H9 (cell line): Measurements from ENCODE around the gene CRHR1. TPM values are rescaled to one million over a fixed set of nuclear protein-coding genes. Genes with fewer than 3 reads are reported as not detected.

Experiments
- DNase-seq: peaks from one replicate; pipeline ENCODE4 v3.0.0-alpha.2; 2017
- H2AFZ ChIP-seq: one replicate; pipeline ENCODE4 v1.6.1; 2013; ENCODE audit warnings: mild to moderate bottlenecking, low read length, control low read depth, moderate library complexity
- H2AK5ac ChIP-seq: 2 replicates; pipeline ENCODE4 v1.6.1; 2013; ENCODE audit warnings: low read length, control low read depth, mixed read lengths; ENCODE audit not compliant: insufficient read length
- H2BK120ac ChIP-seq: one replicate; pipeline ENCODE4 v1.6.1; 2013; ENCODE audit warnings: low read depth, mild to moderate bottlenecking, low read length, control low read depth, inconsistent platforms; ENCODE audit not compliant: poor library complexity, severe bottlenecking
- H2BK12ac ChIP-seq: 2 replicates; pipeline ENCODE4 v1.6.1; 2013; ENCODE audit warnings: low read length, control low read depth, mixed read lengths, low read depth; ENCODE audit not compliant: insufficient read length
- H2BK15ac ChIP-seq: 2 replicates; pipeline ENCODE4 v1.6.1; 2013; ENCODE audit warnings: low read depth, low read length, control low read depth
- H2BK20ac ChIP-seq: one replicate; pipeline ENCODE4 v1.6.1; 2013; ENCODE audit warnings: low read depth, mild to moderate bottlenecking, low read length, control low read depth, inconsistent platforms; ENCODE audit not compliant: poor library complexity, severe bottlenecking
- H2BK5ac ChIP-seq: 2 replicates; pipeline ENCODE4 v1.6.1; 2013; ENCODE audit warnings: low read length, control low read depth, mixed read lengths; ENCODE audit not compliant: insufficient read length
- H3K14ac ChIP-seq: 2 replicates; pipeline ENCODE4 v1.6.1; 2013; ENCODE audit warnings: low read length, control low read depth; ENCODE audit not compliant: insufficient read depth
- H3K18ac ChIP-seq: 2 replicates; pipeline ENCODE4 v1.6.1; 2013; ENCODE audit warnings: low read depth, mild to moderate bottlenecking, mixed read lengths, low read length, control low read depth; ENCODE audit not compliant: insufficient read length
- H3K23ac ChIP-seq: 2 replicates; pipeline ENCODE4 v1.6.1; 2013; ENCODE audit warnings: low read length, control low read depth, mixed read lengths, low read depth; ENCODE audit not compliant: insufficient read length
- H3K23me2 ChIP-seq: 2 replicates; pipeline ENCODE4 v1.6.1; 2013; ENCODE audit warnings: low read depth, mild to moderate bottlenecking, mixed read lengths, low read length, control low read depth; ENCODE audit not compliant: insufficient read length, poor library complexity, severe bottlenecking
- H3K27ac ChIP-seq: 2 replicates; pipeline ENCODE4 v1.5.1; 2013; ENCODE audit warnings: low read length, control low read depth, mixed read lengths, low read depth; ENCODE audit not compliant: insufficient read length
- H3K27me3 ChIP-seq: 2 replicates; pipeline ENCODE4 v1.6.1; 2013; ENCODE audit warnings: low read length, control low read depth, inconsistent platforms; ENCODE audit not compliant: insufficient read depth
- H3K4ac ChIP-seq: 2 replicates; pipeline ENCODE4 v1.6.1; 2013; ENCODE audit warnings: low read depth, mild to moderate bottlenecking, control low read depth, inconsistent platforms, low read length, moderate library complexity
- H3K4me1 ChIP-seq: 2 replicates; pipeline ENCODE4 v1.6.1; 2013; ENCODE audit warnings: low read length, control low read depth, inconsistent platforms; ENCODE audit not compliant: insufficient read depth
- H3K4me2 ChIP-seq: 2 replicates; pipeline ENCODE4 v1.6.1; 2013; ENCODE audit warnings: low read length, control low read depth, mixed read lengths; ENCODE audit not compliant: insufficient read length, insufficient read depth
- H3K56ac ChIP-seq: 2 replicates; pipeline ENCODE4 v1.6.1; 2013; ENCODE audit warnings: low read depth, mild to moderate bottlenecking, mixed read lengths, low read length, control low read depth; ENCODE audit not compliant: insufficient read length
- H3K79me1 ChIP-seq: 2 replicates; pipeline ENCODE4 v1.6.1; 2013; ENCODE audit warnings: low read depth, mild to moderate bottlenecking, moderate library complexity, low read length, control low read depth, inconsistent platforms; ENCODE audit not compliant: insufficient read depth, poor library complexity, severe bottlenecking
- H3K79me2 ChIP-seq: 2 replicates; pipeline ENCODE4 v1.6.1; 2013; ENCODE audit warnings: low read length, control low read depth, inconsistent platforms; ENCODE audit not compliant: insufficient read depth
- H3K9ac ChIP-seq: 2 replicates; pipeline ENCODE4 v1.6.1; 2013; ENCODE audit warnings: low read length, control low read depth, mixed read lengths; ENCODE audit not compliant: insufficient read length; ENCODE audit errors: extremely low read depth
- H3K9me3 ChIP-seq: one replicate; pipeline ENCODE4 v1.6.1; 2013; ENCODE audit warnings: low read depth, low read length, inconsistent platforms; ENCODE audit not compliant: control insufficient read depth
- H3T11ph ChIP-seq: one replicate; pipeline ENCODE4 v1.6.1; 2013; ENCODE audit warnings: mild to moderate bottlenecking, low read length, control low read depth, inconsistent platforms
- H4K20me1 ChIP-seq: one replicate; pipeline ENCODE4 v1.6.1; 2013; ENCODE audit not compliant: control insufficient read depth, insufficient read length, insufficient read depth
- H4K5ac ChIP-seq: 2 replicates; pipeline ENCODE4 v1.6.1; 2013; ENCODE audit warnings: low read depth, mild to moderate bottlenecking, mixed read lengths, low read length, control low read depth; ENCODE audit not compliant: insufficient read length
- H4K8ac ChIP-seq: replicated peaks from 2 replicates; pipeline ENCODE4 v1.6.1; 2013; ENCODE audit warnings: low read length, control low read depth, mixed read lengths, low read depth; ENCODE audit not compliant: insufficient read length
- H4K91ac ChIP-seq: 2 replicates; pipeline ENCODE4 v1.6.1; 2013; ENCODE audit warnings: low read depth, mild to moderate bottlenecking, moderate library complexity, mixed read lengths, low read length, control low read depth; ENCODE audit not compliant: insufficient read length
- H3K27ac Mint-ChIP-seq, 3 experiments: 2 replicates in 2 of 3; 3 replicates in 1 of 3; pipeline ENCODE4 v1.8.0; 2020 to 2021; ENCODE audit warnings: mixed read lengths in 3 of 3, mild to moderate bottlenecking in 1 of 3, moderate library complexity in 1 of 3
- H3K27me3 Mint-ChIP-seq: 2 replicates; pipeline ENCODE4 v1.8.0; 2021; ENCODE audit warnings: low read depth, mild to moderate bottlenecking, moderate library complexity, mixed read lengths
- H3K36me3 Mint-ChIP-seq, 3 experiments: 2 replicates in 2 of 3; 3 replicates in 1 of 3; pipeline ENCODE4 v1.8.0; 2020 to 2021; ENCODE audit warnings: low read depth in 3 of 3, mixed read lengths in 3 of 3; ENCODE audit not compliant: insufficient read depth in 1 of 3
- H3K4me1 Mint-ChIP-seq, 2 experiments: 2 replicates each; pipeline ENCODE4 v1.8.0; 2020; ENCODE audit warnings: mixed read lengths in 2 of 2
- H3K4me3 Mint-ChIP-seq, 2 experiments: 2 replicates in 1 of 2; 3 replicates in 1 of 2; pipeline ENCODE4 v1.8.0; 2020 to 2021; ENCODE audit warnings: mild to moderate bottlenecking in 2 of 2, mixed read lengths in 2 of 2, moderate library complexity in 1 of 2
- H3K9me3 Mint-ChIP-seq, 2 experiments: 2 replicates in 1 of 2; 3 replicates in 1 of 2; pipeline ENCODE4 v1.8.0; 2020; ENCODE audit warnings: mild to moderate bottlenecking in 2 of 2, mixed read lengths in 2 of 2, moderate library complexity in 1 of 2
- WGBS: extraction: QIAGEN DNeasy Blood & Tissue Kit; methylation state at CpG from one replicate; pipeline ENCODE4 v1.1.7; 2013; ENCODE audit warnings: missing lambda C conversion rate, low lambda C conversion rate, mixed read lengths; ENCODE audit not compliant: insufficient read length; ENCODE audit errors: extremely low coverage; 5-methylcytosine and 5-hydroxymethylcytosine counted together
- total RNA-seq: library from RNA; stranded (reverse); gene quantifications from 2 replicates; pipeline ENCODE4 v1.2.1, GENCODE V29; 2021
- TF ChIP-seq, protein P1 (sequence below): fragments of 200-600 bp; sonication (generic); conservative IDR thresholded peaks from 3 replicates; pipeline ENCODE4 v1.8.0; 2021; ENCODE audit warnings: antibody characterized with exemption, mild to moderate bottlenecking

CRHR1 gene
- total RNA-seq, 1 experiment from 2014 or later = 0.52 TPM

DNA sequence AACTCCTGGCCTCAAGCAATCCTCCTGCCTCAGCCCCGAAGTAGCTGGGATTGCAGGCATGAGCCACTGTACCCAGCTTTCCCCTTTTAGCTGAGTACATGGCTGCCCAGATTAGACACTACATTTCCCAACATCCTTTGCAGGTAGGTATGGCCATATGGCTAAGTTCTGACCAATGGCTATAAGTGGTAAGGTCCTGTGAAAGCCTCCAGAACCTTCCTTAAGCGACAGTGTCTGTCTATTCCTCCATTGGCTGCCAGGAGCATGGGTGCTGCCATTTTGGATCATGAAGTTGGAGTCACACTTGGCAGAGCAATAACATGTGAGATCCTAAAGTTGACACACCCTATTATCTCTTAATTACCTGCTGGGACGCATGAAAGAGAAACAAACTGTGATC, 24.4 kb upstream of the CRHR1 start:
- H3K9me3 Mint-ChIP-seq = no peaks in the 10 kb centered on the region
- no peak overlapping the region for H3T11ph ChIP-seq
- H3K9ac ChIP-seq = no peak overlapping the region
- H4K20me1 ChIP-seq = no peaks in the 10 kb centered on the region
- H3K18ac ChIP-seq = no peak overlapping the region
- H3K36me3 Mint-ChIP-seq = no peaks in the 10 kb centered on the region
- no peak overlapping the region for H3K4ac ChIP-seq
- H3K56ac ChIP-seq = no peak overlapping the region
- no peak overlapping the region for H2BK120ac ChIP-seq
- no peak overlapping the region for H4K8ac ChIP-seq
- no peak overlapping the region for H2AK5ac ChIP-seq
- H3K27me3 ChIP-seq = no peaks in the 10 kb centered on the region; the same call in 1 of the 2 replicates
- H3K27ac ChIP-seq = no peak overlapping the region
- no peaks in the 10 kb centered on the region for H3K9me3 ChIP-seq
- H4K5ac ChIP-seq = no peak overlapping the region
- H3K4me1 Mint-ChIP-seq = peaks cover 0 to 13% of the 10 kb centered on the region in 2 experiments; a peak in 2 of 4 replicates
- H2BK12ac ChIP-seq = no peak overlapping the region
- H2BK15ac ChIP-seq = no peak overlapping the region
- H3K27ac Mint-ChIP-seq = no peak overlapping the region
- H3K4me2 ChIP-seq = no peak overlapping the region
- TF ChIP-seq, protein P1, sequence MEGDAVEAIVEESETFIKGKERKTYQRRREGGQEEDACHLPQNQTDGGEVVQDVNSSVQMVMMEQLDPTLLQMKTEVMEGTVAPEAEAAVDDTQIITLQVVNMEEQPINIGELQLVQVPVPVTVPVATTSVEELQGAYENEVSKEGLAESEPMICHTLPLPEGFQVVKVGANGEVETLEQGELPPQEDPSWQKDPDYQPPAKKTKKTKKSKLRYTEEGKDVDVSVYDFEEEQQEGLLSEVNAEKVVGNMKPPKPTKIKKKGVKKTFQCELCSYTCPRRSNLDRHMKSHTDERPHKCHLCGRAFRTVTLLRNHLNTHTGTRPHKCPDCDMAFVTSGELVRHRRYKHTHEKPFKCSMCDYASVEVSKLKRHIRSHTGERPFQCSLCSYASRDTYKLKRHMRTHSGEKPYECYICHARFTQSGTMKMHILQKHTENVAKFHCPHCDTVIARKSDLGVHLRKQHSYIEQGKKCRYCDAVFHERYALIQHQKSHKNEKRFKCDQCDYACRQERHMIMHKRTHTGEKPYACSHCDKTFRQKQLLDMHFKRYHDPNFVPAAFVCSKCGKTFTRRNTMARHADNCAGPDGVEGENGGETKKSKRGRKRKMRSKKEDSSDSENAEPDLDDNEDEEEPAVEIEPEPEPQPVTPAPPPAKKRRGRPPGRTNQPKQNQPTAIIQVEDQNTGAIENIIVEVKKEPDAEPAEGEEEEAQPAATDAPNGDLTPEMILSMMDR = no peak
- no peak overlapping the region for H4K91ac ChIP-seq
- DNase-seq = no peak
- no peak overlapping the region for H3K4me3 Mint-ChIP-seq
- H3K23me2 ChIP-seq = no peaks in the 10 kb centered on the region
- no CpG with 5 or more reads among the region's 3 CpGs for WGBS
- H3K4me1 ChIP-seq = no peaks in the 10 kb centered on the region
- no peaks in the 10 kb centered on the region for H3K79me1 ChIP-seq
- no peak overlapping the region for H2AFZ ChIP-seq
- H3K23ac ChIP-seq = no peak overlapping the region
- no peak overlapping the region for H2BK5ac ChIP-seq
- H3K27me3 Mint-ChIP-seq = peaks cover 59% of the 10 kb centered on the region
- H3K79me2 ChIP-seq = no peaks in the 10 kb centered on the region
- no peak overlapping the region for H2BK20ac ChIP-seq
- H3K14ac ChIP-seq = no peak overlapping the region
